CD4-positive, alpha-beta T cell treated with Interleukin-10 for 1 hour (primary cell): ENCODE data around the gene RAB8A.
"Not testable (repeated sequence)": the region's sequence is repeated elsewhere in the genome, so short reads cannot be mapped to it uniquely, and the experiment has no call there.

Experiments
- DNase-seq: peaks from one replicate; pipeline ENCODE4 v3.0.0-alpha.2; 2020

The RAB8A gene

DNA sequence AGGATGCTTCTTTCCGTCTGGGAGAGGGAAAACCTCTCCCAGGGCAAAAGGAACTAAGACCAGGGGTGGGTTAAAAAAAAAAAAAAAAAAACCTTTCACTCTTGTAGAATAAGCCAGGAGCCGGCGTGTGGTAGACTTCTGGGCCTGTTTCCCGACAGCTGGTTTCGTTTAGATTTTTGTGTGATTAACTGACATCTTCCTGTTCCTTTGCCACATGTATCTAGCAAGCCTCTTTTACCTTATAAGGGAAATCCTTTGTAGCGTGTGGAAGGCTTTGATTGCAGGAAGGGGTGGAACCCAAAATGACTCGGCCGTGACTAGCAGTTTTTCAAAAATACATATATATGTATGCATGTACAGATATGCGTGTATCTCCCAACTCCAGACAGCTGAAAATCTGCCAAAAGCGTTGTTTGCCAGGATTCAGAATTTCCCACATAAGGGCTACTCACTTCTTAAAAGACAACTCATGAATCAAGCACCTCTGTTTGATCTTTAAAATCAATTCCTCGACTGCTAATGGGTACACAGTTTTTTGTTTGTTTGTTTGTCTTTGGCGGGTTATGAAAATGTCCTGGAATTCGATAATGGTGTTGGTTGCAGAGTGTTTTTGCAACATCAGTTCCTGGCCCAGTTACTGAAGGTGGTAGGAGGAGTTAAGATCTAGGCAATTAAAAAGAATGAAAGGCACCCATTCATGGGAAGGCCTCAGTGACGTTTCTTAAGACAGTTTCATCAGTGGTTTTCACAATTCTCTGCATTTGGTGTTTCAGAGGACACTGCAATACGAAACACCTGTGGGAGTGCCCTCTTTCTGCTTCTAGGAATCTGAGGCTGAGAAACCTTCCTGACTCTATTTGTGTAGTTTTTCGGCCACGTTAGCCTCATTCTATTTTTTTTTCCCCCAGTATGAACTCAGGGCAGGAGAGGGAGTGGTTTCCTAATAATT, 32.7 kb upstream of the RAB8A start:
- peak; percentile 91 for DNase-seq

DNA sequence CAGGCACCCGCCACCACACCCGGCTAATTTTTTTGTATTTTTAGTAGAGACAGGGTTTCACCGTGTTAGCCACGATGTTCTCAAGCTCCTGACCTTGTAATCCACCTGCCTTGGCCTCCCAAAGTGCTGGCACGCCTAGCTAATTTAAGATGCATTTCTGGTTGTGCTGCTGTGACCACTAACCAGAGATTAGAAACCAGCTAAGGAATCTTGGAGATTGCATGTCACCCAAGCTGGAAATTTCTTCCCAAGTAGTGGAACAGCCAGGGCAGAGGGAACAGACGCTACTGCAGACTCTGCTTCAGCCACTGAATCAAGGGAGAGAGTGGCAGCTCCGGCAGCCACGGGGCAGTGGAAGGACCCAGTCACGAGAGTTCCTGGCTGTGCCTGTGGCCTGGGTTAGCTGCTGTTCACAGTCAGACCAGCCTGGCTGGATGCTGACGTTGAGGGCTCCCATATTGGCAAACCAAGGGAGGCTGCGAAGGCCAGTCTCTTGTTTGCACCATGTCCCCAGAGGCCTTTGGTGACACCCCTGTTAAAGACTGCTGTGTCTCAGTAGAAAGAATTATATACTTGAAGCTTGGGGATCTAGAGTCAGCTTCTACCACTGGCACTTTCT, 27.5 kb upstream of the RAB8A start:
- no peak for DNase-seq

DNA sequence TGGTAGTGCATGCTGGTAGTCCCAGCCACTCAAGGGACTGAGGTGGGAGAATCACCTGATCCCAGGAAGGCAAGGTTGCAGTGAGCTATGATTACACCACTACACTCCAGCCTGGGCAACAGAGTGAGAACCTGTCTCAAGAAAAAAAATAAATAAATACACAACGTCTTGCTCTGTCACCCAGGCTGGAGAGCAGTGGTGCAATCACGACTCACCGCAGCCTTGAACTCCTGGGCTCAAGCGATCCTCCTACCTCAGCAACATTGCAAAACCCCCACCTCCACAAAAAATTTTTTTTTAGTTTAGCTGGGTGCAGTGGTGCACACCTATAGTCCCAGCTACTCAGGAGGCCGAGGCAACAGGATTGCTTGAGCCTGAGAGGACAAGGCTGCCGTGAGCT, 26.6 kb upstream of the RAB8A start:
- DNase-seq = no peak

DNA sequence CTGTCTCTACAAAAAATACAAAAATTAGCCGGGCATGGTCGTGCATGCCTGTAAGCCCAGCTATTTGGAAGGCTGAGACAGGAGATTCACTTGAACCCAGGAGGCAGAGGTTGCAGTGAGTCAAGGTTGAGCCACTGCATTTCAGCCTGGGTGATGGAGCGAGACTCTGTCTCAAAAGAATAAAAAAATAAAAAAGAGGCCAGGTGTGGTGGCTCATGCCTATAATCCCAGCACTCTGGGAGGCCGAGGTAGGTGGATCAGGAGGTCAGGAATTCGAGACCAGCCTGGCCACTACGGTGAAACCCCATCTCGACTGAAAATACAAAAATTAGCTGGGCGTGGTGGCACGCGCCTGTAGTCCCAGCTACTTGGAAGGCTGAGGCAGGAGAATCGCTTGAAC, 24.3 kb upstream of the RAB8A start:
- DNase-seq = not testable (repeated sequence)

DNA sequence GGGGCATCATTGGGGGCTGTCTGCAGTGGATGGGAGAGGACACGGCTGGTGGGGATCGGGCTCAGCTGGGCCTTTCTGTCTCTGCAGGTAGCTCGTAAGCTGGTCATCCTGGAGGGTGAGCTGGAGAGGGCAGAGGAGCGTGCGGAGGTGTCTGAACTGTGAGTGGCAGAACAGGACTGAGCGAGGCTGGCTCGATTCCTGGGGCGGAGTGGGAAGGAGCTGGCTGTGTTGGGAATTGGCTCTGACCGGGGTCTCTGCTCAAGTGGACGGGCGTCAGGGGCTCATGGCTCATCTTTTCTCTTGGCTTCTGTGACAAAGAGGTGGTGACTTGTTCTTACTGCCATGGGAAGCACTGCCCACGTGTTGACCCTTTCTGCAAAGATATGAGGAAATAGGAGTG, 23.7 kb upstream of the RAB8A start:
- DNase-seq = no peak

DNA sequence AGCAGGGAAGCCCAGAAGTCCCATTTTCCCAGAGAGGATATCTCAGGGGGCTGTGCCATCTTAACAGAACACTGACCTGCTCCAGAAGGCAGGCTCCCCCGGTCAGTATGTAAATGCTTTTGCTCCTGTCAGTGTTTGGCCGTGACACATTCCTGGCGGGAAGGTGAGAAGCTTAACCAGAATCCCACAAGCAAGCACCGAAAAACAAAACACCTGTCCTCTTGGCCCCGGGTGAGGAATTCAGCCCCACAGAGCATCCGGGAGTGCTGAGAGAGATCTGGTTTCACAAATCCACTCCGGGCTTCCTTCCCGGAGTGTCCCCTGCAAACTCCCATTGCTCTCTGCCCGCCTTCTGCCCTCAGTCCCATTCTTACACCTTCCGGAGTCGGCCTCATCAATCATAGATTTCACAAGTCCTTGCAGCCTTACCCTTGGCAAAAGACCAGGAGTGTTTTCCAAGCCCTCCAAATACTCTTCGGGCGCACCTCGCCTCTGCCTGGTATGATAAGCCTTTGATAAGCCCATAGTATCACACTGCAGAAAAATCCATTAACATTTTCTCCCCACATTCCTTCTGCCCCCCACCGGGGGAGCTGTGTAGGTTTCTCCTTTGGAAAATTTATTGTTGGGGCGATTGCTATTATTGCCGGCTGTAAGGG, 23.2 kb upstream of the RAB8A start:
- DNase-seq = no peak

DNA sequence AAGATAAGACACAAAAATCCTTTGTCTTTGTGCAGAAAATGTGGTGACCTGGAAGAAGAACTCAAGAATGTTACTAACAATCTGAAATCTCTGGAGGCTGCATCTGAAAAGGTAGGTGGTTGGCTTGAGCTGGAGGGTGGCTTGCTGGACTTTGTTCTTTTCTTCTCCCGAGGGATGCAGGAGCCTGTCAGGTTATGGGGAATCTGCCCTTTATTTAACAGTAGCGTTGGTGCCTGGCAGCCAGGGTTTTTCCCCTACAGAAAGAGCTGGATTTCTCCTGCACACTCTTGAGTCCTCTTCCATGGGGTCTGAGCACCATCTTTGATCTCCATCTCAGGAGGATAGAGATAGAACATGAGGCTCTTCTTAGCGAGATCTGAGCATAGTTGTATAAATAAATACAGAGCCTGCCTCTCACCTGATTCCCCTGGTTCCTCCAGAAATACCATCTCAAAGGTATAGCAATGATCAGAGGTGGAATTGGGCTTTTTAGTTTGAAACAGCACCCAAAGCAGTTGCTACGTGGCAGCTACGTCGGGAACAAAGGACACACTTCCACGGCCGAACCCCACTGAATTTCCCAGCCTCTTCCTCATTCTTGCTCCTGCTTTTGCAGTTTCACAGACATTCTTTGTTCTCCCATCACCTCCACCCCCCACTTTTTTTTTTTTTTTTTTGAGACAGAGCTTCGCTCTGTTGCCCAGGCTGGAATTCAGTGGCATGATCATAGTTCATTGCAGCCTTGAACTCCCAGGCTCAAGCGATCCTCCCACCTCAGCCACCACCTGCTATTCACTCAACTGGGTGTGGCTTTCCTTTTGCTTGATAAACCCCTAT, 22.5 kb upstream of the RAB8A start:
- DNase-seq = no peak

DNA sequence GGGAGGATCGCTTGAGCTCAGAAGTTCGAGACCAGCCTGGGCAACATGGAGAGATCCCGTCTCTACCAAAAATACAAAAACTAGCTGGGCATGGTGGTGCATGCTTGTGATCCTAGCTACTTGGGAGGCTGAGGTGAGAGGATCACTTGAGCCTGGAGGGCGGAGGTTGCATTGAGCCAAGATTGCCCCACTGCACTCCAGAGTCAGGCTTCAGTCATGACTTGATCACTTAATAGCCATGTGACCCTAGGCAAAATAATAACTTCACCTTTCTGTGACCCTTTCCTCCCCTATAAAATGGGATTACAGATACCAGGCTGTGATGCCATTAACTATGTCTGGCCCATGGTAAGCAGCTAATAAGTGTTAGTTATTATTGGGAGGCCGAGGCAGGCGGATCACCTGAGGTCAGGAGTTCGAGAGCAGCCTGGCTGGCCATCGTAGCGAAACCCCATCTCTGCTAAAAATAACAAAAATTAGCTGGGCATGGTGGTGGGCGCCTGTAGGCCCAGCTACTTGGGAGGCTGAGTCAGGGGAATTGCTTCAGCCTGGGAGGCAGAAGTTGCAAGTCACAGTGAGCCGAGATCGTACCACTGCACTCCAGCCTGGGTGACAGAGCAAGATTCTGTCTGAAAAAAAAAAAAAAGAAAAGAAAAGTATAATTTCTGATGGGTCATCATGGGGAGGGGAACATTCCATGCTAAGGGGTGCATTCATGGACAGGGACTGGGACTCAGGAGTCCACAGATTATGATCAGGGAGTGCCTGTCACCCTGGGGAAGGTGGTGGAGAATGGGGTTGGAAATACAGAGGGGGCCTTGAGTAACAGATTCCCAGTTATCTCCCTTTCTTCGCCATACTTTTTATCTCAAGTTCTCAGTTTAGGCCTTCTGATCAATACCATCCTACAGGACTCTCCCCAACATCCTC, 19.9 kb upstream of the RAB8A start:
- no peak for DNase-seq

DNA sequence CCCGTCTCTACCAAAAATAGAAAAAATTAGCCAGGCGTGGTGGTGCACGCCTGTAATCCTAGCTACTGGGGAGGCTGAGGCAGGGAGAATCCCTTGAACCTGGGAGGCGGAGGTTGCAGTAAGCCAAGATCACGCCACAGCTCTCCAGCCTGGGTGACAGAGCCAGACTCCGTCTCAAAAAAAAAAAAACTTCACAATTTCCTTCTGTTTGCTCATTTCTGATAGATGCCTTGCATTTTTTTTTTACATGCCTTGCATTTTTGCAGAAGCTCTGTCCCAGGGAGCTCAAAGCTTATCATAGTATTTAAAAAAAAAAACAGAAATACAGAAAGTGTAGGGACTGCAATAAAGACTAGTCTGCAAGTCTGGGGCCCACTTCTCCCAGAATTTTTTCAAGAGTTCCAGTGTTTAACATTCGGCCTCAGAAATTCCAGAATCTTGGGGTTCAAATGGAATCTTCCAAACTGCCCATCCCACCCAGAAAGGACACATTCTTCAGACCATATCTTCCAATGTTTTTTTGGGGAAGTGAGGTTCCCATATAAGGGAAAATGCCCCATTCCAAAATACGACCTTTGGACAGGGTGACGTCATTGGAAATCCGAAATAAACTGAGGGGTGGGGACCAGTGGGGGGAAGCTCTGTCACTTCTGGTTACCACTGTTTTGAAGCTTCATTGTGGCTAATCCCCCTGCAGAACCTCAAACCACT, 17.2 kb upstream of the RAB8A start:
- peak; percentile 22 for DNase-seq

DNA sequence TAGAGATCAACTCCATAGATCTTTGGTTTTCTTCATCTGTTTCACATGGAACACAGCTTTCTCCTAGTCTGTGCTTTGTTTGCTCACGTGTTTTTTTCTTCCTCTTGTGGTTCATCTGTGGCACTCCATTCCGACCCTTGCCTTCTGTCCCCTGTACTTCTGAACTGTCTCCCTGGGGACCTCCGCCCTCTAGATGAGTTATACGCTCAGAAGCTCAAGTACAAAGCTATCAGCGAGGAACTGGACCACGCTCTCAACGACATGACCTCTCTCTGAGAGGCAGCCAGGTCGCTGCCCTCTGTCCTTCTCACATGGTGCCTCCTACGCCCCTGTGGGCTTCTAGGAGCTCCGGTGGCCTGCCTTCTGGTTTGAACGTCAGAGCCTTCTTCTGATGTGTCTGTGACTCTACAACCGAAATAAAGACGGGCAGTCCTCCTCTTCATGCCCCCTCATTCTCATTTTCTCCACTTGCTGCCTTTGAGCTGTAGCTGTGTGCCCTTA, 16.6 kb upstream of the RAB8A start:
- DNase-seq = no peak

DNA sequence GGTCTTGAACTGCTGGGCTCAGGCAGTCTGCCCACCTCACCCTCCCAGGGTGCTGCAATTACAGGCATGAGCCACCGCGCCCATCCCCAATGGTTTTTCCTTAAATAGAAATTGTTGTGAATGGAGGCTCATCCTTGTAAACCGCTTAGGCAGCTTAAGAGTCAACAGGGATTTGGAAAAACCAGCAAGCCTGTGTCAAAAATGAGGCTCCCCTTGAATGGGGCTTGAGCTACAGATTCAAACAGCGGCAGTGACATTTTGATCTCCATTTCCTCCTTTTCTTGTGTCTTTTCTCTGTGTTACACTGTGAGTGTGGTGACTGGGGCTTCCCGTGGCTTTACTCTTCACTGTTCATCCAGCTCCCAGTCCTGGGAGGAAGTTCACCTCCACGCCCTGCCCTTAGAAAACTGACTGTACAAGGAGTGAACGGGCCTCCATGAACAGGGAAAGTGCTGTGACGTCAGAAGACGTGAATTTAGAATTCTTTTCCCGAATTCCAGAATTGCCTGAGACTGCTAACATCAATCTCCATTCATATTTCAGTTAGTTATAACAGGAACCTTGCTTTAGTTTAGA, 15.3 kb upstream of the RAB8A start:
- DNase-seq = no peak

DNA sequence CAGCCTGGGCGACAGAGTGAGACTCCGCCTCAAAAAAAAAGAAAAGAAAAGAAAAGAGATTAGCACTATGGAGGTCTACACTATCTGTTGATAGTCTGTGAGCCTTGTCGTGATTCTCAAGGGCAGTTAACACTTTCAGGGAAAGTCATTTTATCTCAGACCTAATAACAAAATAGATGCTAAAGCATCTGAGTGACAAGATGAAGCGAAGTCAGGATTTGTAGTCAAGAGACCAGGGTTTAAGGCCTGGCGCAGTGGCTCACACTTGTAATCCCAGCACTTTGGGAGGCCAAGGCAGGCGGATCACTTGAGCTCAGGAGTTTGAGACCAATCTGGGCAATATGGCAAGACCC, 13.3 kb upstream of the RAB8A start:
- DNase-seq = no peak

DNA sequence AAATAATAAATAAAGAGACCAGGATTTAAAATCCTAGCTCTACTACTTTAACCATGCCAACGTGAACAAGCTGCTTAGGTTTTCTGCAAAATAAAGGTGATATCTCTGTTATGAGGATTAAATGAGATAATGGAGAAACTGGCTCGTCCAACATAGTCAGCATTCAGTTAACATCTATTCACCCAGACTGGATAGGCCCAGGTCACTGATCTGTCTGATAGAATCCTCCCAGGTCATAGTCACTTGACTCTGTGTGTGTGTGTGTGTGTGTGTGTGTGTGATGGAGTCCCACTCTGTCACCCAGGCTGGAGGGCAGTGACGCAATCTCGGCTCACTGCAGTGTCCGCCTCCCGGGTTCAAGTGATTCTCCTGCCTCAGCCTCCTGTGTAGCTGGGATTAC, 12.9 kb upstream of the RAB8A start:
- DNase-seq = no peak

DNA sequence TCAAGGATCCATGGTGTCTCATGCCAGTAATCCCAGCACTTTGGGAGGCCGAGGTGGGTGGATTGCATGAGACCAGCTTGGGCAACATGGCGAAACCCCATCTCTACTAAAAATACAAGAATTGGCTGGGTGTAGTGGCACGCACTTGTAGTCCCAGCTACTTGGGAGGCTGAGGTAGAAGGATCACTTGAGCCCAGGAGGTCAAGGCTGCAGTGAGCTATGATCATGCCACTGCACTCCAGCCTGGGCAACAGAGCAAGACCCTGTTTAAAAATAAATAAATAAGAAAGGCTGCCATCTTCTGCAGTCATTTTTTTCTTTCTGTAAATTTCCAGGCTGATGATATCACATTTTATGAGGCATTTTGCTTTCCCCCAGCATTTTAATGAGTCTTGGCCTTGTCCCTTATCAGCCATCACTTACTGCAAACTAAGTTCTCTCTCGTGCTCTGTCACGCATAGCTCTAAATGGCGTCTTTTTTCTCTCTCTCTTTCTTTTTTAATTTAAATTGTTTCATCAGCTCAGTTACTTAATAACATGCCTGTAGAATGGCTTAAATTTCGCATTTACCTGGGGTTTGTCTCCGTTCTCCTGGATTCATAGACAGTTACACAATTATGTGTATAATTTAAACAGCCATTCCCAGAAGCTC, 12.2 kb upstream of the RAB8A start:
- DNase-seq = not testable (repeated sequence)

DNA sequence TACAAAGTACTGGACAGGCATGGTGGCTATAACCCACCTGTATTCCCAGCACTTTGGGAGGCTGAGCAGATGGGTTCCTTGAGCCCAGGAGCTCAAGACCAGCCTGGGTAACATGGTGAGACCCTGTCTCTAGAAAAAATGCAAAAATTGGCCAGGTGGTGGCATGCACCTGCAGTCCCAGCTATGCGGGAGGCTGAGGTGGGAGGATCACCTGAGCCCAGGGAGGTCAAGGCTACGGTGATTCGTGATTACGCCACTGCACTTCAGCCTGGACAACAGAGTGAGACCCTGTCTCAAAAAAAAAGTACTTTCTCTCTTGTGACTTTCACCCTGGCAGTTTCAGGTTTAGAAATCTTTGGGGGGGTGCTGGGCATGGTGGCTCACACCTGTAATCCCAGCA, 11.2 kb upstream of the RAB8A start:
- no peak for DNase-seq

DNA sequence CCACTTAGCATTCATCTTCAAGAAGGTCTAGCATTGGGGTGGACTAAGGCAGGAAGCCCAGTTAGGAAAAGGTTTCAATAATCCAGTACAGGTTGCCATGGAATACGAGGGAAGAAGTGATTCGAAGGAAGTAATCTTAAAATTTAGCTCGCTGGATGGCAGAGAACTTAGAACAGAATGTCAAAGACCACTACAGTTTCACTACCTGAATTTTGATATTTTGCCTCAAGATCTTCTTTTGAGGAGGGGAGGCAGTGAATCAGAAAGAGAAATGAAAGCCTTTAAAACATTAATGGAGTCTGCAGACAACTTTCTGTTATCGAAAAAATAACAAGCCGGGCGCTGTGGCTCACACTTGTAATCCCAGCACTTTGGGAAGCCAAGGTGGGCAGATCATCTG, 7.0 kb upstream of the RAB8A start:
- DNase-seq = no peak

DNA sequence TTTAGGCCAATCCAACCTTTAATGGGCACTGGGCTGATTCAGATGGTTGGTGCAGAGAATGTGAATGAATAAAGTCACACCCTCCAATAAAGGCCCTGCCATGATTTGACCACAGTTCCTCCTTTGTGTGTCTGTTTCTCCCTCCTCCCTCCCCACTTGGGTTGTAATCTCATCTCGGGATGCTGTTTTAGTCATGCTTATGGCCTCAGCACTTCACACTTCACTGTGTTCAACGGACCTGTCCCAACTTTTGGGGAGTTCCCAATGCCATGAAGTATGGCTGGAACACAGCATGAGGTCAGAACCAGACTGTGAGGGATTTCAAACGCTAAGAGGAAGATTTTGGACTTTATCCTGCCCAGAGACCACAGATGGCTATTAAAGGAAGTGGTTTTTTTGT, 5.6 kb upstream of the RAB8A start:
- DNase-seq = no peak

DNA sequence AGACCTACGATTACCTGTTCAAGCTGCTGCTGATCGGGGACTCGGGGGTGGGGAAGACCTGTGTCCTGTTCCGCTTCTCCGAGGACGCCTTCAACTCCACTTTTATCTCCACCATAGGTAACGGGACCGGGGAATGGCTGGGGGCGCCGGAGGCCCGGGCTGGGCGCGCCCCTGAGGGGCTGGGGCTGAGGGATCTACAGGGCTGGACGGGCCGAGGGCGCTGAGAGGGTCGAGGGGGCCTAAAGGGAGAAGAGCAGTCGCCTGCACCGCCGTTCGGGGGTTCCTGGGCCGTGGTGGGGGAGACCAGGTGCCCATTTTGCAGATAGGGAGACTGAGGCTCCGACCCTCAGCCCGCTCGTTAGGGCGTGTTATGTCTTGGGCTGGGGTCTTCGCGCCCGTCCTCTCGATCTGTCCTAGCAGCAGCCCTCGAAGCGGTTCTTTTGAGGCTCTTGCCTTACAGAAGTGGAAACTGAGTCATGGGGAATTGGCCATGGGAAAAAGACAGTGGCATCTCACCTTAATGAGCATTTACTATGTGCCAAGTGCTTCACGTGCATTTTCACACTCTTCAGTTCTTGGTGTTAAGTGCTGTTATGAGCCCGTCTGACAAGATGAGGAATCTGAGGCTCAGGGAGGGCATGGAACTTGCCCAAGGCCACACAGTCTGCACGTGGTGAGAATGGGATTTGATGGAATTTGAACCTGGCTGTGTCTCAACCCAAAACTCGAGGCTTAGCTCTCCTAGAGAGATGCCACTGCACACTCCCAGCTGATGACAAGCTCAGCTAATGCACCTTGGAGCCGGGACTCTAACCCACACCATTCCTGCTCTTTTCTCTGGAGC, 442 bp downstream of the RAB8A start:
- no peak for DNase-seq

DNA sequence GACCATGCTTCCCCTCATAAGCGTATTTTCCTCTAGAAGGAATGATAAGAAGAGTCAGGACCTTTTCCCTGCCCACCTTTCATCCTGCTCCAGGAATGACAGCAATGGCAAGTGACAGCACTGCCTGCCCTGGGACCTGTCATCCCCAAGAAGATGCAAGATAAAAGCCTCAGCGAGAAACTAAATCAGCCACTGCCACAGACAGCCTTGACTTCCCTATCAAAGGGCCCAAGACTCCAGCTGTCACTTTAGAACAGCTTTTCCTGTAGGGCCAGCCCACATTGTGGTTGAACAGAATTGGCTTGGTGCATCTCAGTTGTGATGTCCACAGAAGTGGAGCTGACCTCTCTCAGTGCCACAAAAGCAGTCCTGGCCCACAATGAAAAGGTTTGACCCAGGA, 1.1 kb downstream of the RAB8A start:
- DNase-seq = no peak
